ENCODE results near the gene LRRC4B.
A peak's percentile ranks its signal among the peaks of the same experiment; 100 is the strongest.

The LRRC4B gene

GRCh38 chr19:50522881-50523280 is 45.4 kb downstream of the LRRC4B start:
- no peak for DNase-seq (ENCODE audit: low spot score)

GRCh38 chr19:50520822-50521465 is 47.3 kb downstream of the LRRC4B start:
- no peak for DNase-seq (ENCODE audit: low spot score)

- DNase-seq (ENCODE audit: low spot score): no peak
These were observed 49.1 kb downstream of the LRRC4B start for GRCh38 chr19:50519006-50519575.

- no peak for DNase-seq (ENCODE audit: low spot score)
These were observed 49.9 kb downstream of the LRRC4B start for GRCh38 chr19:50518091-50519005.

GRCh38 chr19:50517704-50518075 is 50.5 kb downstream of the LRRC4B start:
- DNase-seq (ENCODE audit: low spot score): no peak

GRCh38 chr19:50516964-50517703 is 51.1 kb downstream of the LRRC4B start:
- DNase-seq (ENCODE audit: low spot score): no peak

- no peak for DNase-seq (ENCODE audit: low spot score)
These were observed 51.8 kb downstream of the LRRC4B start for GRCh38 chr19:50516456-50516855.

GRCh38 chr19:50515168-50515561 is 53.1 kb downstream of the LRRC4B start:
- no peak for DNase-seq (ENCODE audit: low spot score)

GRCh38 chr19:50514346-50515167 is 53.7 kb downstream of the LRRC4B start:
- DNase-seq (ENCODE audit: low spot score): no peak

- DNase-seq (ENCODE audit: low spot score): no peak
These were observed 54.4 kb downstream of the LRRC4B start, which contains the start of gene ASPDH for GRCh38 chr19:50513746-50514345. Gene ASPDH (minus strand): TSS chr19:50513913. CDS start chr19:50513823, 90 bp downstream.

GRCh38 chr19:50512999-50513745 is 55.1 kb downstream of the LRRC4B start:
- DNase-seq (ENCODE audit: low spot score): no peak

GRCh38 chr19:50512112-50512998 is 55.9 kb downstream of the LRRC4B start:
- DNase-seq (ENCODE audit: low spot score): no peak

- DNase-seq (ENCODE audit: low spot score): peak; percentile 97
These were observed 57.0 kb downstream of the LRRC4B start, which contains the start of gene JOSD2 for GRCh38 chr19:50511069-50511822. Gene JOSD2 (minus strand): TSS chr19:50511191. CDS start chr19:50510431, 760 bp downstream.

- no peak for DNase-seq (ENCODE audit: low spot score)
These were observed 57.6 kb downstream of the LRRC4B start for GRCh38 chr19:50510700-50511068.

GRCh38 chr19:50510121-50510670 is 58.0 kb downstream of the LRRC4B start:
- no peak for DNase-seq (ENCODE audit: low spot score)

GRCh38 chr19:50509366-50509765 is 58.9 kb downstream of the LRRC4B start:
- no peak for DNase-seq (ENCODE audit: low spot score)

GRCh38 chr19:50508843-50509190 is 59.4 kb downstream of the LRRC4B start:
- no peak for DNase-seq (ENCODE audit: low spot score)

GRCh38 chr19:50507376-50507775 is 60.9 kb downstream of the LRRC4B start:
- no peak for DNase-seq (ENCODE audit: low spot score)
